AG09309 (cell line): Measurements from ENCODE around the gene HSD17B14.

Source experiments
- DNase-seq: peaks from one replicate; pipeline ENCODE4 v3.0.0-alpha.2; 2010; ENCODE audit warnings: low read depth
- H3K4me3 ChIP-seq: 2 replicates; pipeline ENCODE4 v1.5.1; 2011; ENCODE audit warnings: mild to moderate bottlenecking, low read depth, low read length, moderate library complexity; ENCODE audit not compliant: control insufficient read depth
- TF ChIP-seq, protein P1 (sequence below): IDR thresholded peaks from 2 replicates; pipeline ENCODE4 v1.5.1; 2011; ENCODE audit warnings: mild to moderate bottlenecking, low read depth, low read length, inconsistent platforms; ENCODE audit not compliant: insufficient read depth, control insufficient read depth; ENCODE audit errors: missing control alignments

Gene HSD17B14

GRCh38 chr19:48813123-48813913 is 23.0 kb downstream of the HSD17B14 start:
- no peak for DNase-seq
- H3K4me3 ChIP-seq, result no peak overlapping the region
- TF ChIP-seq, protein P1, sequence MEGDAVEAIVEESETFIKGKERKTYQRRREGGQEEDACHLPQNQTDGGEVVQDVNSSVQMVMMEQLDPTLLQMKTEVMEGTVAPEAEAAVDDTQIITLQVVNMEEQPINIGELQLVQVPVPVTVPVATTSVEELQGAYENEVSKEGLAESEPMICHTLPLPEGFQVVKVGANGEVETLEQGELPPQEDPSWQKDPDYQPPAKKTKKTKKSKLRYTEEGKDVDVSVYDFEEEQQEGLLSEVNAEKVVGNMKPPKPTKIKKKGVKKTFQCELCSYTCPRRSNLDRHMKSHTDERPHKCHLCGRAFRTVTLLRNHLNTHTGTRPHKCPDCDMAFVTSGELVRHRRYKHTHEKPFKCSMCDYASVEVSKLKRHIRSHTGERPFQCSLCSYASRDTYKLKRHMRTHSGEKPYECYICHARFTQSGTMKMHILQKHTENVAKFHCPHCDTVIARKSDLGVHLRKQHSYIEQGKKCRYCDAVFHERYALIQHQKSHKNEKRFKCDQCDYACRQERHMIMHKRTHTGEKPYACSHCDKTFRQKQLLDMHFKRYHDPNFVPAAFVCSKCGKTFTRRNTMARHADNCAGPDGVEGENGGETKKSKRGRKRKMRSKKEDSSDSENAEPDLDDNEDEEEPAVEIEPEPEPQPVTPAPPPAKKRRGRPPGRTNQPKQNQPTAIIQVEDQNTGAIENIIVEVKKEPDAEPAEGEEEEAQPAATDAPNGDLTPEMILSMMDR, result peak; percentile 16

GRCh38 chr19:48812094-48812929 is 24.0 kb downstream of the HSD17B14 start:
- TF ChIP-seq, protein P1, result no peak
- peak overlapping the region; percentile 80 for H3K4me3 ChIP-seq
- no peak for DNase-seq

DNA sequence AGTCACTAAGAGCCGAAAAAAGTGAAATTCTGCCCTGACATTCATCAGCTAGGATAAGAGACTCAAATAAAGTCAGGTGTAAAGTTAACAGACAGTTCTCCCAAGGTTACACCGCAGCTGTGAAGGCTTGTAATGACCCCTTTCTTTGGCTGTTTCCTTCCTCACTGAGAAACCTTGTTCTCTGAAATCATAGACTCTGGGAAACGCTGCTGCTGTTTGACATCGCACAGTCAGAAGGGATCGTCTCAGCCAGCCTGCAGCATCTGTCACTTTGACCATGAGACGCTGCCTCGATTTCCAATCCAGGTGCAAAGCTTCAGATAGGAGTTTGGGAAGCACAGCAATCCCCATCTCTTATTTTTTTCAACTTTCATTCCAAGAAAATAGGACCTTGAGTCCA is 26.1 kb downstream of the HSD17B14 start:
- H3K4me3 ChIP-seq, result peak overlapping the region; percentile 80
- DNase-seq, result no peak
- TF ChIP-seq, protein P1, result no peak

GRCh38 chr19:48807590-48808308 is 28.5 kb downstream of the HSD17B14 start:
- TF ChIP-seq, protein P1, result no peak
- H3K4me3 ChIP-seq, result no peak overlapping the region
- no peak for DNase-seq

GRCh38 chr19:48806818-48807589 is 29.3 kb downstream of the HSD17B14 start:
- no peak for DNase-seq
- TF ChIP-seq, protein P1, result no peak
- H3K4me3 ChIP-seq, result no peak overlapping the region

DNA sequence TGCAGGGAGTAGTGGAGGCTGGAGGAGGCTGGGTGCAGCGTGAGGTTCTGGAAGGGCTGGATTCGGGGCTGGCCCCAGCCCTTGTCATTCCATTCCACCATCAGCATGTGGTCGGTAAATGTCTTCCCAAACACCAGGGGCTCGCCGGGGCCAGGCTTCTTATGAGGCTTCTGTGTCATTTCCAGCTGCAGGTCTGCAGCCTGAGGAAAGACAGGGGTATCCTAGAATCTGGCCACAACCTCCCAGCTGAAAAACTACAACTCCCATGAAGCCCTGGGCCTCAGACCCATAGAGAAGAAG is 29.8 kb downstream of the HSD17B14 start:
- TF ChIP-seq, protein P1, result no peak

More for the DNA sequence above, 29.8 kb downstream of the HSD17B14 start:
- no peak for DNase-seq
- no peak overlapping the region for H3K4me3 ChIP-seq
